Activated CD4-positive, alpha-beta memory T cell treated with anti-CD3 and anti-CD28 coated beads for 36 hours (primary cell): ENCODE data around the gene MISFA. TPM values are rescaled to one million over a fixed set of nuclear protein-coding genes. Genes with fewer than 3 reads are reported as not detected.

Source experiments
- CTCF ChIA-PET: fragments of 350-600 bp; sonication (Branson Sonifier 250); formaldehyde crosslinking; loops from one replicate; lab custom pipeline; 2021; ENCODE audit warnings: antibody characterized with exemption, inconsistent platforms; lab: Charles Lee
- POLR2A ChIA-PET: fragments of 350-600 bp; sonication (Branson Sonifier 250); formaldehyde crosslinking; loops from one replicate; lab custom pipeline; 2021; ENCODE audit warnings: antibody characterized with exemption; lab: Charles Lee
- DNase-seq: peaks from one replicate; pipeline ENCODE4 v3.0.0-alpha.2; 2020
- H3K27ac Mint-ChIP-seq: one replicate; pipeline ENCODE4 v1.8.0; 2021; ENCODE audit warnings: mixed read lengths
- H3K27me3 Mint-ChIP-seq: one replicate; pipeline ENCODE4 v1.8.0; 2021; ENCODE audit warnings: mixed read lengths
- H3K36me3 Mint-ChIP-seq: one replicate; pipeline ENCODE4 v1.8.0; 2021; ENCODE audit warnings: mixed read lengths
- H3K4me1 Mint-ChIP-seq: one replicate; pipeline ENCODE4 v1.8.0; 2021; ENCODE audit warnings: low read depth, mixed read lengths
- H3K4me3 Mint-ChIP-seq: one replicate; pipeline ENCODE4 v1.8.0; 2021; ENCODE audit warnings: mild to moderate bottlenecking, mixed read lengths
- H3K9me3 Mint-ChIP-seq: one replicate; pipeline ENCODE4 v1.8.0; 2021; ENCODE audit warnings: mixed read lengths
- intact Hi-C: fragments of 100-400 bp; cut with micrococcal nuclease; formaldehyde crosslinking; loops from one replicate; pipeline ENCODE4 v1.15.1; 2023
- total RNA-seq, 2 experiments: library from RNA; stranded (reverse); gene quantifications; one replicate each; pipeline ENCODE4 v1.2.3, GENCODE V29; 2021

Gene MISFA
- total RNA-seq = 1 to 10 TPM; 2.2 to 2.9 TPM

GRCh38 chr11:18599739-18600230, at the start of gene MISFA:
MISFA (plus strand) TSS chr11:18599789; CDS start chr11:18599929, 140 bp downstream.
- H3K4me3 Mint-ChIP-seq = no peak within 1 kb of the TSS
- H3K9me3 Mint-ChIP-seq = no peaks in the 10 kb centered on the region

GRCh38 chr11:18563090-18563730, 36.4 kb upstream of the MISFA start:
- H3K36me3 Mint-ChIP-seq = peaks cover 12% of the 10 kb centered on the region
- no peaks in the 10 kb centered on the region for H3K27me3 Mint-ChIP-seq
- intact Hi-C loops = no loop called here
- no peaks in the 10 kb centered on the region for H3K4me1 Mint-ChIP-seq
- CTCF ChIA-PET = interaction anchor here (1.4 kb wide), 1 partner anchor 375 kb away, joined by 3 read pairs; no protein-coding TSS in a partner anchor
- DNase-seq = no peak
- no peak overlapping the region for H3K4me3 Mint-ChIP-seq
- POLR2A ChIA-PET = no interaction called here
- no peaks in the 10 kb centered on the region for H3K9me3 Mint-ChIP-seq
- H3K27ac Mint-ChIP-seq = no peak overlapping the region

More at GRCh38 chr11:18599739-18600230, at the start of gene MISFA:
- H3K36me3 Mint-ChIP-seq = peaks cover under 1% of the 10 kb centered on the region
- CTCF ChIA-PET = no interaction called here
- H3K27me3 Mint-ChIP-seq = no peaks in the 10 kb centered on the region
- H3K4me1 Mint-ChIP-seq = no peaks in the 10 kb centered on the region
- DNase-seq = no peak
- intact Hi-C loops = no loop called here
- no peak within 1 kb of the TSS for H3K27ac Mint-ChIP-seq
- POLR2A ChIA-PET = no interaction called here

- peaks cover 14% of the 10 kb centered on the region for H3K36me3 Mint-ChIP-seq
- intact Hi-C loops = no loop called here
- no peak overlapping the region for H3K27ac Mint-ChIP-seq
- H3K4me1 Mint-ChIP-seq = no peaks in the 10 kb centered on the region
- no peaks in the 10 kb centered on the region for H3K27me3 Mint-ChIP-seq
- H3K4me3 Mint-ChIP-seq = no peak overlapping the region
- CTCF ChIA-PET = interaction anchor here (0.6 to 1.4 kb wide), 2 partner anchors 130 to 376 kb away, joined by 3 to 4 read pairs; no protein-coding TSS in a partner anchor
- no peaks in the 10 kb centered on the region for H3K9me3 Mint-ChIP-seq
- POLR2A ChIA-PET = no interaction called here
- DNase-seq = no peak
These were observed 35.4 kb upstream of the MISFA start for GRCh38 chr11:18564149-18564548.

GRCh38 chr11:18566406-18566805, 33.2 kb upstream of the MISFA start:
- Mint-ChIP-seq H3K36me3 (peaks cover 15% of the 10 kb centered on the region), H3K27me3 (no peaks in the 10 kb centered on the region), H3K4me1 (no peaks in the 10 kb centered on the region), H3K4me3 (no peak overlapping the region), H3K9me3 (no peaks in the 10 kb centered on the region), H3K27ac (no peak overlapping the region)
- POLR2A ChIA-PET = no interaction called here
- DNase-seq = no peak
- intact Hi-C loops = no loop called here
- CTCF ChIA-PET = no interaction called here

GRCh38 chr11:18567081-18567480, 32.5 kb upstream of the MISFA start:
- POLR2A ChIA-PET = no interaction called here
- no peak overlapping the region for H3K27ac Mint-ChIP-seq
- H3K4me3 Mint-ChIP-seq = no peak overlapping the region
- CTCF ChIA-PET = no interaction called here
- H3K27me3 Mint-ChIP-seq = no peaks in the 10 kb centered on the region
- DNase-seq = no peak
- no peaks in the 10 kb centered on the region for H3K4me1 Mint-ChIP-seq
- peaks cover 17% of the 10 kb centered on the region for H3K36me3 Mint-ChIP-seq
- intact Hi-C loops = no loop called here
- H3K9me3 Mint-ChIP-seq = no peaks in the 10 kb centered on the region

- Mint-ChIP-seq H3K4me1 (peaks cover 21% of the 10 kb centered on the region), H3K36me3 (peaks cover 27% of the 10 kb centered on the region), H3K9me3 (no peaks in the 10 kb centered on the region), H3K4me3 (no peak overlapping the region), H3K27ac (no peak overlapping the region), H3K27me3 (no peaks in the 10 kb centered on the region)
- intact Hi-C loops = no loop called here
- ChIA-PET POLR2A (no interaction called here), CTCF (interaction anchor here (1.4 kb wide), 1 partner anchor 146 kb away, joined by 3 read pairs; no protein-coding TSS in a partner anchor)
- no peak for DNase-seq
These were observed 24.2 kb upstream of the MISFA start for GRCh38 chr11:18575361-18575760.

GRCh38 chr11:18578975-18579598, 20.5 kb upstream of the MISFA start:
- ChIA-PET CTCF (interaction anchor here (0.8 to 2.3 kb wide), 9 partner anchors 9 to 464 kb away, joined by 3 to 9 read pairs (median 3); partner anchors contain the start of gene UEVLD), POLR2A (interaction anchor here (1.2 to 1.8 kb wide), 3 partner anchors 9 to 143 kb away, joined by 3 to 12 read pairs (median 8); partner anchors contain the start of genes SPTY2D1 and UEVLD)
- peak overlapping the region; percentile 70 for H3K27ac Mint-ChIP-seq
- peak; percentile 39 for DNase-seq
- peak overlapping the region; percentile 57 for H3K4me3 Mint-ChIP-seq
- no peaks in the 10 kb centered on the region for H3K27me3 Mint-ChIP-seq
- no peaks in the 10 kb centered on the region for H3K9me3 Mint-ChIP-seq
- intact Hi-C loops = loop anchor here (1.0 to 2.0 kb wide), 3 partner anchors 9 to 72 kb away; partner anchors contain the start of genes SPTY2D1 and UEVLD
- H3K4me1 Mint-ChIP-seq = peaks cover 21% of the 10 kb centered on the region
- peaks cover 20% of the 10 kb centered on the region for H3K36me3 Mint-ChIP-seq

- H3K9me3 Mint-ChIP-seq = no peaks in the 10 kb centered on the region
- no peak overlapping the region for H3K27ac Mint-ChIP-seq
- intact Hi-C loops = no loop called here
- ChIA-PET POLR2A (interaction anchor here (1.3 to 1.8 kb wide), 2 partner anchors 8 to 142 kb away, joined by 3 to 12 read pairs; partner anchors contain the start of gene UEVLD), CTCF (interaction anchor here (1.0 to 2.3 kb wide), 7 partner anchors 8 to 465 kb away, joined by 3 to 9 read pairs (median 5); partner anchors contain the start of gene UEVLD)
- peaks cover 20% of the 10 kb centered on the region for H3K36me3 Mint-ChIP-seq
- H3K4me1 Mint-ChIP-seq = peaks cover 21% of the 10 kb centered on the region
- H3K4me3 Mint-ChIP-seq = no peak overlapping the region
- no peaks in the 10 kb centered on the region for H3K27me3 Mint-ChIP-seq
- no peak for DNase-seq
These were observed 19.3 kb upstream of the MISFA start for GRCh38 chr11:18580113-18580766.

GRCh38 chr11:18581825-18582224, 17.8 kb upstream of the MISFA start:
- intact Hi-C loops = no loop called here
- Mint-ChIP-seq H3K9me3 (no peaks in the 10 kb centered on the region), H3K27me3 (no peaks in the 10 kb centered on the region), H3K4me3 (no peak overlapping the region), H3K4me1 (peaks cover 19% of the 10 kb centered on the region), H3K27ac (no peak overlapping the region), H3K36me3 (peaks cover 14% of the 10 kb centered on the region)
- ChIA-PET CTCF (interaction anchor here (1.2 kb wide), 1 partner anchor 41 kb away, joined by 4 read pairs; no protein-coding TSS in a partner anchor), POLR2A (no interaction called here)
- DNase-seq = no peak

GRCh38 chr11:18588297-18589252, 11.0 kb upstream of the MISFA start, which contains the start of gene UEVLD:
UEVLD (minus strand) TSS chr11:18588734; CDS start chr11:18588654, 80 bp downstream.
- POLR2A ChIA-PET = interaction anchor here (1.0 to 2.6 kb wide), 4 partner anchors 9 to 204 kb away, joined by 3 to 22 read pairs (median 10); partner anchors contain the start of genes LDHA and SPTY2D1
- Mint-ChIP-seq H3K27me3 (no peaks in the 10 kb centered on the region), H3K36me3 (peaks cover 3% of the 10 kb centered on the region), H3K4me1 (peaks cover 10% of the 10 kb centered on the region), H3K27ac (no peak within 1 kb of the TSS), H3K9me3 (no peaks in the 10 kb centered on the region), H3K4me3 (no peak within 1 kb of the TSS)
- peak; percentile 81 for DNase-seq
- CTCF ChIA-PET = interaction anchor here (0.6 to 1.3 kb wide), 9 partner anchors 9 to 344 kb away, joined by 3 to 5 read pairs (median 3); partner anchors contain the start of gene SPTY2D1
- intact Hi-C loops = loop anchor here (1.0 to 5.0 kb wide), 6 partner anchors 9 to 266 kb away; partner anchors contain the start of genes GTF2H1, HPS5 and SPTY2D1
